ENCODE measurements around the gene CREG2. TPM values are rescaled to one million over a fixed set of nuclear protein-coding genes. Genes with fewer than 3 reads are reported as not detected.

CREG2 gene
- total and polyA plus RNA-seq, 8 donors, result 0.24 to 0.98 (median 0.51) TPM; not detected in 2

- no peak for TF ChIP-seq CTCF (IDR thresholded peaks at IDR 0.05)
- peaks cover 0 to 7% of the 10 kb centered on the region in 2 donors for H3K4me1 ChIP-seq
- no peak overlapping the region for H3K27ac ChIP-seq
- intact Hi-C loops (cut with DNase I), result no loop called here
- H3K27me3 ChIP-seq, result no peaks in the 10 kb centered on the region
- H3K36me3 ChIP-seq, result no peaks in the 10 kb centered on the region
- DNase-seq, result no peak
- ATAC-seq, result no peak
- no peak overlapping the region for H3K4me3 ChIP-seq
- no peaks in the 10 kb centered on the region for H3K9me3 ChIP-seq
Measured at GRCh38 chr2:101346909-101347308, 40.4 kb downstream of the CREG2 start.

GRCh38 chr2:101344137-101344536 lies 43.2 kb downstream of the CREG2 start:
- no peaks in the 10 kb centered on the region for H3K36me3 ChIP-seq
- no peak for TF ChIP-seq CTCF (IDR thresholded peaks at IDR 0.05)
- DNase-seq, result no peak
- no peaks in the 10 kb centered on the region for H3K27me3 ChIP-seq
- no peak overlapping the region for H3K4me3 ChIP-seq
- H3K27ac ChIP-seq, result no peak overlapping the region
- intact Hi-C loops (cut with DNase I), result no loop called here
- ATAC-seq, result no peak
- peaks cover 6 to 29% of the 10 kb centered on the region in 2 donors for H3K4me1 ChIP-seq
- H3K9me3 ChIP-seq, result no peaks in the 10 kb centered on the region

GRCh38 chr2:101342625-101343008 lies 44.7 kb downstream of the CREG2 start:
- Histone ChIP-seq H3K27ac (no peak overlapping the region), H3K9me3 (no peaks in the 10 kb centered on the region), H3K4me3 (no peak overlapping the region), H3K4me1 (peaks cover 6 to 29% of the 10 kb centered on the region in 2 donors), H3K36me3 (no peaks in the 10 kb centered on the region), H3K27me3 (no peaks in the 10 kb centered on the region)
- intact Hi-C loops (cut with DNase I), result no loop called here
- no peak for ATAC-seq
- no peak for TF ChIP-seq CTCF (IDR thresholded peaks at IDR 0.05)
- DNase-seq, result no peak

GRCh38 chr2:101341901-101342624 lies 45.2 kb downstream of the CREG2 start:
- DNase-seq, result peak; percentile 38 to 87 (median 64)

More at GRCh38 chr2:101341901-101342624, 45.2 kb downstream of the CREG2 start:
- H3K36me3 ChIP-seq, result no peaks in the 10 kb centered on the region
- no peak overlapping the region for H3K27ac ChIP-seq
- H3K4me3 ChIP-seq, result no peak overlapping the region
- no peaks in the 10 kb centered on the region for H3K9me3 ChIP-seq
- H3K4me1 ChIP-seq, result peaks cover 6 to 29% of the 10 kb centered on the region in 2 donors
- intact Hi-C loops (cut with DNase I), result no loop called here
- peak; percentile 79 to 96 for TF ChIP-seq CTCF (IDR thresholded peaks at IDR 0.05)
- no peaks in the 10 kb centered on the region for H3K27me3 ChIP-seq
- peak; percentile 83 for ATAC-seq

Measured in left lung (tissue), 10 donors.